GM19468 (cell line): ENCODE measurements around the gene TULP3.

ENCODE experiments used
- ATAC-seq: cut with Tn5 transposase; IDR thresholded peaks from one replicate; pipeline ENCODE4 v1.9.1; 2021; ENCODE audit warnings: mild to moderate bottlenecking, moderate library complexity, moderate number of reproducible peaks; ENCODE audit not compliant: unreplicated experiment; ENCODE audit errors: extremely low read depth

TULP3 gene

DNA sequence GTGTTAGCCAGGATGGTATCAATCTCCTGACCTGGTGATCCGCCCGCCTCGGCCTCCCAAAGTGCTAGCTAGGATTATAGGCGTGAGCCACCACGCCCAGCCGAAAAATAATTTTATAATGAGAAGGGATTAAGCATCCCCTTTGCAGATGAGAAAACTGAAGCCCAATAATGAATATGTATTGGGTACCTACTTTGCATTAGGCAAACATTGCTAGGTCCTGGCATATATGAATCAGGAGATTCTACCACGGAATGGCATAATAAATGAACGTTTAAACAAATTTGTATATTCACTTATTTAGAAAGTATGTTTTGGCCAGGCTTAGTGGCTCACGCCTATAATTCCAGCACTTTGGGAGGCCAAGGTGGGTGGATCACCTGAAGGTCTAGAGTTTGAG lies 32.4 kb downstream of the TULP3 start:
- no peak for ATAC-seq

DNA sequence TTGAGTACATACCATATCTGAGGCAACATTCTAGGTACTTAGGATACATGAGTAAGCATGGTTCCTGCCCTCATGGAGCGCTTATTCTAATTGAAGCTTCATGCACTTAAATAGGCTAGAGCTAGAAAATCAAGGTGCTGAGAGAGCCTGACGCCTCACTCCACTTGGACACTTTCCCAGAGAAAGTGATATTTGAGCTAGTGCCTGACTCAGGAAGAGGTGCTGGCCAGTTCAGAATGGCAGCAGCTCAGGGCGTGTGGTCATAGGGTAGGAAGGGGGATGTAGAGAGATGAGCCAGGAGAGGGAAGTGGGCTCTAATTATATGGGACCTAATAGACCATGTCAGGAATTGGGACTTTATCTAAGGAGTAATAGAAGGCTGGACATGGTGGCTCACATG lies 33.3 kb downstream of the TULP3 start:
- ATAC-seq: no peak

DNA sequence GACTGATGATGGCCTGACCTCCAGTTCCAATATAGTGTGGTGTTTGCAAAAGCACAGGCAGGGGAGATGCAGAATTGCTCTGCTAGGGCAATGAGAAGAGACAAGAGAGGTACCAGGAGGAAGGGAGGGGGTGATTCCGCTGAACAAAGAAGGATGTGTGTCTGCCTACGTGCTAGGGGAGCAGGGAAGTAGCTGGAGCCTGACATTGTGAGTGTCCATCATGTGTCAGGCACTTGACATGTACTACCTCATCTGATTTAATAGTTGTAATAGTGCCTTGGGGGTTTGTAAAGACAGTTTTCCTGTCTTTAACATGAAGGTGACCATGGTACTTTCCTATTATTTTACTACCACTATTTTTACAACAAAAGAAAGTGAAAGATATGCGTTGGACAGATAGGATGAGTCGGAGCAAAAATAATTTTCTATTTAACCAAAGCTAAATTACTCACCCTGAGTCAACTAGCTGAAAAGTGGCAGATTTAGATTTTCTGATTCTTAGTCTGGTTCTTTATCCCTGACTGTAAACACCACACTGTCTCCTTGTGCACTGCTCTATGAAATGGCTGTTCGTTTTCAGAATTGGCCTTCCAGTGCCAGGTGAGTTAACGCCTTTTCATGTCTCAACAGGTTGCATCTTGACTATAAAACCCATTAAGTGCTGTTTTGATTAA lies 34.8 kb downstream of the TULP3 start:
- ATAC-seq: no peak

- no peak for ATAC-seq
Measured at GRCh38 chr12:2930865-2931264, 40.2 kb downstream of the TULP3 start.

GRCh38 chr12:2933586-2933985 lies 42.9 kb downstream of the TULP3 start:
- no peak for ATAC-seq

GRCh38 chr12:2934371-2934770 lies 43.7 kb downstream of the TULP3 start:
- no peak for ATAC-seq

DNA sequence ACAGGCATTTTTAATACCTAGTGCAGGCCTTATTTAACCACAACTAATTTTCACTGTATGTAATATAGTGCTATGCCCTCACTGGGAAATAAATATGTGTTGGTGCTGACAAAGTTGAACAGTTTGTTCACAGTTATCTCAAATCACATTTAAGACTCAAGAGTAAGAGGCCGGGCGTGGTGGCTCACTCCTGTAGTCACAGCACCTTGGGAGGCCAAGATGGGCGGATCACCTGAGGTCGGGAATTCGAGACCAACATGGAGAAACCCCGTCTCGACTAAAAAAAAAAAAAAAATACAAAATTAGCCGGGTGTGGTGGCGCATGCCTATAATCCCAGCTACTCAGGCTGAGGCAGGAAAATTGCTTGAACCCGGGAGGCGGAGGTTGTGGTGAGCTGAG lies 45.6 kb downstream of the TULP3 start:
- ATAC-seq: no peak

- no peak for ATAC-seq
Measured at GRCh38 chr12:2937500-2937899, 46.8 kb downstream of the TULP3 start.

- no peak for ATAC-seq
Measured at GRCh38 chr12:2939191-2939590, 48.5 kb downstream of the TULP3 start.

- no peak for ATAC-seq
Measured at GRCh38 chr12:2940564-2940963, 49.9 kb downstream of the TULP3 start.

GRCh38 chr12:2941524-2941923 lies 50.8 kb downstream of the TULP3 start:
- no peak for ATAC-seq

DNA sequence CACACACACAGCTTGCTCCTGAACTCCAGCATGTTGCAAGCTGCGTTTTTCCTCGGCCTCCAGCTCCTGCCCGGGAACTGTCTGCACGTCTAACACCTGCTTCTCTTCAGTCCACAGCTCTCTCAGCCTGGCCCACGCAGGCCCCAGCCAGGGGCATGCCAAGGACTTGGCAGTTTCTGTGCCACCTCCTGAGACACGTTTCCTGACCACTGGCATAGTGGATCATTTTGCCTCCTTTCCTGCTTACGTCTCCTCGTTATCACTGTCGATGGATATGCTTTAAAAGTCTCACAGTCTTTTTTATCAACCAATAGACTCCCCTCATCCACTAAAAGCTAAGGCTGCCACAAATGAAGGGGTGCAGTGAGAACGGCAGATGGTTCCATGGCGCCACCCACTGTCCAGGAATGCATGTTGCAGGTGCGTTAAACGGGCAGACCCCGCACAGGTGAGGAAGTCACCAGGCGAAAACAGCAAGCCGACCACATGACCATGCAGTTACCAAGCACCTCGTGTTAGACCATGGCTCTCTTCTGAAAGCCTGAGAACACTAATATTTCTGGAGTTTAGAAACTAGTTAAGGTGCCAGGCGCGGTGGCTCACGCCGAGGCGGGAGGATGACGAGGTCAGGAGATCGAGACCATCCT lies 53.8 kb downstream of the TULP3 start:
- ATAC-seq: no peak

GRCh38 chr12:2949411-2949810 lies 58.7 kb downstream of the TULP3 start:
- no peak for ATAC-seq

GRCh38 chr12:2955888-2956287 lies 65.2 kb downstream of the TULP3 start:
- no peak for ATAC-seq

- ATAC-seq: no peak
Measured at GRCh38 chr12:2957816-2958431, 67.2 kb downstream of the TULP3 start.

DNA sequence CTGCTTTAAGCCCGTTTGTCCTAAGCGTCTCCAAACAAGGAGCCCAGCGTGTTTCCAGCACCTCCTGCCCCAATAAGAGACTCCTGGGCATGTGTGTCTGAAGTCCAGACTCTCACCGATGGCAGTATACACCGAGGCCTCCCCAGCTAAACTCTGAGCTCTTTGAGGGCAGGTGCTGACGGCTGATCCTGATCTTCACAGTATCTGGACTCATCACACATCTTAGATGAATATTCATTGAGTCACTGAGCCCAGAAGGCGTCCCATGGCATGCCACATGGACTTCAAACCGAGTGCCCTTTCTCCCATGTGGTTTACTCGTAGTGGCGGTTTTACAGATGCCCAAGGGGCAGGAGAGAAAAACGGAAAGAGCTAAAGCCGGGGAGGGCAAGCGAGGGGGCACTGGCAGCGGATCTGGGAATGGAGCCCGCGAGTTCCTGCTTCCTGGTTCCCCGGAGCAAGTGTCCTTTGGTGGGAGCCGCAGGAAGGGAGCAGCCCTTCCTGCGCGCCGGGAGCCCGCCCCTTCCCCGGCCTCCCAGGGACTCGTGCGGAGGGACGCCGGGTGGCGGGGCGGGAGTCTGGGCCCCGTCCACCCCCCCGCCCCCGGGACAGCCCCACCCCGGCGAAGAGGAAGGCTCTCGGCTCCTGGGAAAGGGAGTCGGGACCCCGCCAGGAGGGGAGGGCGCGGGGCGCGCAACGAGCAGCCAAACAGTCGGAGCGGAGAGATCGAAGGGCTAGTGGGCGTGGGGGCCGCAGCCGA lies 67.9 kb downstream of the TULP3 start:
- no peak for ATAC-seq

- ATAC-seq: no peak
Measured at GRCh38 chr12:2959192-2959504, 68.5 kb downstream of the TULP3 start, which contains the start of gene TEAD4. TEAD4 (plus strand) TSS chr12:2959397.

DNA sequence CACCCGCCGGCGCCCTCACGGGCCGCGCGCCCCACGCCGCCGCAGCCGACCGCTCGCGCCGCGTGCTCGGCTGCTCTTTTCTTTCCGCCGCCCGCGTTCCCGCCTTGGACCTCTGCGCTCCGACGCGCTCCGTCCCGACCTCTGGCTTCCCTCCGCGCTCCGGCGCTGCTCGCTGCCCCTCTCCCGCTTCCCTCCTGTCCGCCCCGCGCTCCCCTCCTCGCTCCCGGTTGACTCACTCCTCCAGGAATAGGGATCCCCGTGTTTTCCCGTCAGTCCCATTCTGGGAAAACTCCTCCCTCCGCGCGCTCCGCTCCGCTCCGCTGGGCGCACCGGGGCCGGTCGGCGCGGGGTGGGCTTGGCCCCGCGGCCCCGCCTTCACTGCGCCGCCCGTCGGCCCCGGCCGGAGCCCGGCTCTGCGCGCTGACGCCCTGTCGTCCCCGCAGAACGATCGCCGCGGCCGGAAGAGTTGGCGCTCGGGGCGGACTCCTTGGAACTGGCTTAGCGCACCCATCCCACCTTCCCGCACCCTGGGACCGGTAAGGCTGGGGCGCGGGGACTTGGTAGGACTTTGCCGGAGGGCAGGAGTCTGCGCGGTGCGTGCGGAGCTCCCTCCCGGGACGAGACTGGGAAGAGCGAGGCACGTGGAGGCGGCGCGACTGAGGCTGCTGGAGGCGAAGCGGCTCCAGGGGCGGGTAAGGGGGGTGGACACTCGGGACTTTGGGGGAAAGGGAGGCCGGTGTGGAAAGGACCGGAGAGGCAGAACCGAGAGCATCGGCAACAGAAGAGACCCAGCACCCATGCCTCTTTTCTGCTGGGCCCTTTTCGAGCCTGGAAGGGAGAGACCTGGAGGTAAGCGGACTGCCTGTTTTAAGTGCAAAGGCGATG lies 69.1 kb downstream of the TULP3 start:
- no peak for ATAC-seq

DNA sequence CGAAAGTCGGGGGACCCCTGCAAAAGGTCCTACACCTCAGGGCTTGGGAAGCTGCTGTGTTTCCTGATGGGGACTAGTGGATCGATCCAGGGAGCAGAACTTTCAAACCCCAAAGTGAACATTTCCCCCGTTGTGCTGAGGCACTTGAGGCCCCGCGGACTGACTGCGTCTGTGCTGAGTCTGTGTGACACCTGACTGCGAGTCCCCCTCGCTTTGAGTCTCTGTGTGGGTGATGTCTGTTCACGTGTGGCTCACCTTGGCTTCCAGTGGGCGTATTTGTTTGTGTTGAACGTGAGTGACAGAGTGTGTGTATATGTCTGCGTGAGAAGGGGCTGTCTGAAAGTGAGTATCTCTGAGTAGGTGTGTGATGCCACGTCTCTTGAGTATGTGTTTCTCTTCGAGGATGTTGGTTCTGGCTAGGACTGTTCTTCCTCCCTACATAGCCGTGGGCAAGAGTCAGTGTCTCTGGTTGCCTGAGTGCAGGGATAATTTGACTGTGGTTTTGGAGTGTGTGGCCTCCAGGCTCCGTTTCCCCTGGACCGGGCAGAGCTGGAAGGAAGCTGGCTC lies 69.8 kb downstream of the TULP3 start:
- no peak for ATAC-seq
